Hepatocyte (in vitro differentiated cells): ENCODE results near the gene CILP2.

Experiments
- EZH2 ChIP-seq: fragments of 200-600 bp; sonication (generic); IDR thresholded peaks from 2 replicates; pipeline ENCODE4 v1.6.1; 2016; ENCODE audit warnings: antibody characterized with exemption, mild to moderate bottlenecking, borderline replicate concordance
- EZH2phosphoT487 ChIP-seq: fragments of 200-600 bp; sonication (generic); IDR thresholded peaks from one replicate; pipeline ENCODE4 v1.6.1; 2018; ENCODE audit warnings: antibody characterized with exemption, mild to moderate bottlenecking, low read depth, moderate library complexity; ENCODE audit not compliant: unreplicated experiment, severe bottlenecking
- TF ChIP-seq, protein P1 (sequence below): fragments of 200-600 bp; sonication (generic); IDR thresholded peaks from 2 replicates; pipeline ENCODE4 v1.5.1; 2016; ENCODE audit warnings: antibody characterized with exemption, mild to moderate bottlenecking; ENCODE audit not compliant: poor library complexity

DNA sequence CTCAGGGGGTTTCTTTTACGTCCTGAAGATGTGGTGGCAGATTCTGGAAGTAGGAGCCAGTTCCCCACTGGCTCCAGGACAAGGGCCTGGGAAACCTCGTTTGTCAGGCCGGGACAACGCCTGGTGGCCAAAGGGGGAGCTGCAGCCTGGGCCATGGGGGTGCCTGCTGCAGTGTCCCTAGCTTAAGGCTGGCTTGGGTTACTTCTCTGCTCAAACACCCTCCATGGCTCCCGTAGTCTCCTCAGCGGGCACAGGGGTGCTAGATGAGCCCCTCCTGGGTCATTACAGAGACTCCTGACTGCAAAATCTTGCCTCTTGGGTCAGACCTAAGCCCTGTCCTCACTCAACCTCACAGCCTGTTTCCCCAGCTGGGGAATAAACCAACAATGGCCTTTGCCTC is 14.7 kb downstream of the CILP2 start:
- TF ChIP-seq, protein P1, sequence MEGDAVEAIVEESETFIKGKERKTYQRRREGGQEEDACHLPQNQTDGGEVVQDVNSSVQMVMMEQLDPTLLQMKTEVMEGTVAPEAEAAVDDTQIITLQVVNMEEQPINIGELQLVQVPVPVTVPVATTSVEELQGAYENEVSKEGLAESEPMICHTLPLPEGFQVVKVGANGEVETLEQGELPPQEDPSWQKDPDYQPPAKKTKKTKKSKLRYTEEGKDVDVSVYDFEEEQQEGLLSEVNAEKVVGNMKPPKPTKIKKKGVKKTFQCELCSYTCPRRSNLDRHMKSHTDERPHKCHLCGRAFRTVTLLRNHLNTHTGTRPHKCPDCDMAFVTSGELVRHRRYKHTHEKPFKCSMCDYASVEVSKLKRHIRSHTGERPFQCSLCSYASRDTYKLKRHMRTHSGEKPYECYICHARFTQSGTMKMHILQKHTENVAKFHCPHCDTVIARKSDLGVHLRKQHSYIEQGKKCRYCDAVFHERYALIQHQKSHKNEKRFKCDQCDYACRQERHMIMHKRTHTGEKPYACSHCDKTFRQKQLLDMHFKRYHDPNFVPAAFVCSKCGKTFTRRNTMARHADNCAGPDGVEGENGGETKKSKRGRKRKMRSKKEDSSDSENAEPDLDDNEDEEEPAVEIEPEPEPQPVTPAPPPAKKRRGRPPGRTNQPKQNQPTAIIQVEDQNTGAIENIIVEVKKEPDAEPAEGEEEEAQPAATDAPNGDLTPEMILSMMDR = peak; percentile 46
- TF ChIP-seq EZH2phosphoT487 (no peak), EZH2 (no peak)
